HG02884 (cell line): ENCODE measurements around the gene LINC01488.

Experiments
- ATAC-seq: cut with Tn5 transposase; IDR thresholded peaks from one replicate; pipeline ENCODE4 v1.9.1; 2021; ENCODE audit warnings: mild to moderate bottlenecking, moderate library complexity; ENCODE audit not compliant: unreplicated experiment

Gene LINC01488

DNA sequence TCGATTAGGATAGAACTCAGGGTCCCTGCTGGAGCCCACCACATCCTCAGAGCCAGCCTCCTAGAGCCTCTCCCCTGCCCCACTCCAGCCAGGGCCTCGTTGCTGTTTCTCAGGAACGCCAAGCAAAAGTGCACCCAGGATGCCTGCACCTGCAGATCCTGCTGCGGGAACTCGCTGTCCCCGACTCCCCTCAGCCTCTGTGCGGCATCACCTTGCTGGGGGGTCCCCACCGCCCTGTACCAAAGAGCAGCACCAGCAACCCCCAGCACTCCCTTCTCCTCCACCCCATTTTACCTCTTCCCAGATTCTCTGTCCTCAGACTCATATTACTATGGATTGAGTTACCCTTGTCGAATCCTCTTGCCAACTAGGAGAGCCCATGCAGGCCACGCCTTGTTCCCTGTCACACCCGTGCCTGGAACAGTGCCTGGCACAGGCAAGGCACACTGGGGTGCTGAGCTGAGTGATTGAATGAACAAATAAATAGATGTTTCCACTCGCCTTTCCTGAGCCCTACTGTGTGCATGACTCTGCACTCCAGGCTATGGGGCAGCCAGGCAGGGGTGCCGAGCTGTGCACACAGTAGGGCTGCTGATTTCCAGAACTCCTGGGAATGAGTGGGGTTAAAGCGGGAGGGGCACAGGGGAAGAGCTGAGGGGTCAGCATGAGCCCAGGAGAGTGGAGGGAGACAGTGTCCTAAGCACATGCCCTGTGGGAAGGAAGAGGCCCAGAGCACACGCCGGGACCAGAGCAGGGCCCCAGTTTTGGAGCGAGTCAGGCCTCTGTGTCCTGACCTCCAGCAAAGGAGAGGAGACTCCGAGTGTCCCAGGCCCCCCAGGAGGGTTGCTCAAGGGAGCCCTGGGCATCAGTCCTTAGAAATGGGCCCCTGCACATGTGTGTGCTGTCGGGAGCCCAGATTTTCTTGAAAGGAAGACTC is 44.3 kb downstream of the LINC01488 start:
- ATAC-seq = no peak

DNA sequence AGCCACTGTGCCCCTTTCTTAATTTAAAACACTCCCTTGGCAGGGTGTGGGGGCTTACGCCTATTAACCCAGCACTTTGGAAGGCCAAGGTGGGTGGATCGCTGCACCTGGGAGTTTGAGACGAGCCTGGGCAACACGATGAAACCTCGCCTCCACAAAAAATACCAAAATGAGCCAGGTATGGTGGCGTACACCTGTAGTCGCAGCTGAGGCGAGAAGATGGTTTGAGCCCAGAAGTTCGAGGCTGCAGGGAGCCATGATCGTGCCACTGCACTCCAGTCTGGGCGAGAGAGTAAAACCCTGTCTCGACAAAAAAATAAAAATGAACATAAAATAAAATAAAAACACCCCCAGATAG is 45.0 kb downstream of the LINC01488 start:
- ATAC-seq = no peak

DNA sequence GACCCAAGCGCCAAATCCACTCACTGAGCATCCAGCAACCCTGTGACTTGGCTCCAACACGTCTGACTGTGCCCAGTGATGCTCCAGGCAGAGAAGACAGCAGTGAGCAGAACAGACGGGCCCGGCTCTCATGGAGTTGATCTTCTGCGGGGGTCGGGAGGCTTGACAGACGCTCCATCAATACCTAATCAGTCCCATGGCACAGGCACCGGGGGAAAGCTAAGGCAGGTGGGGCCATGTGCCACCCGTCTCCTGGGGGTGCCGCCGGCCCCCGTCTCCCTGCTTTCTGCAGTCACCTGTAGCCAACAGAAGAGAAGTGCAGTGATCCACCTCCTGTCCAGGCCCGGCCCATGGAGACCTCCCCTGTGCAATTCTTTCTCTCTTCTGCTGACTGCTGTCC is 47.5 kb downstream of the LINC01488 start:
- no peak for ATAC-seq

DNA sequence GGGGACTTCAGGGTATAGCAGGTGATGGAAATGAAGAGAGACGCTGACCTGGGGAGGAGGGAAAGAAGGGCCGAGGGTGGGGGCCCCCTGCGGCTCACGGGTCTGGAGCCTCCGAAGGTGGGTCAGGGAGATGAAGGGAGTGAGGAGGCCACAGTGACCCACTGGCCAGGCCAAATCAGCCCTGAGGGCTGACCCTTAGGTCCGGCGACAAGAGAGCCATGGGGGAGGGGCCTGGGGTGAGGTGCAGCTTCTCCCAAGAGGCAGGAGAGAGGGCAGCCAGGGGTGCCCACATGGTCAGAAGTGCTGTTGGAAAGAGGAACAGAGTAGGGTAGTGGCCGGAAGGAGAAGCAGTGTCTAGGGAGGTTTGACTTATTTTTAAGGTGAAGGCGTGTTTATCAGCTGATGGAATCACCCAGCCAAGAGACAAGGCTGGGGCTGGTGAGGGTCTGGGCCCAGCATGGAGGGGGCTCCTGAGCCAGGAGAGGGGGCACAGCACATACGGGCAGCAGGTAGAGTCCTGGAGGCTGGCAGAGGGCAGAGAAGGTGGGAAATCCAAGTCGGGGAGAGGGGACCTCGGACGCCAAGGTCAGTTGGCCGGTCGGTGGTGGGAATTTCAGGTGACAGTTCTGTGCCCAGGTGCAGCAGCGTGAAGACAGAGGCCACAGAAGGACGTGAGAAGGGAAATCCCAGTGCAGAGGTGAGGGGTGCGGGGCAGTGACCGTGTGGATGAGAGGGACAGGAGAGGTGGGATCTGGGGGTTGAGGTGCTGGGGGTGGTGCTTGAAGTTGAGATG is 49.0 kb downstream of the LINC01488 start:
- no peak for ATAC-seq

DNA sequence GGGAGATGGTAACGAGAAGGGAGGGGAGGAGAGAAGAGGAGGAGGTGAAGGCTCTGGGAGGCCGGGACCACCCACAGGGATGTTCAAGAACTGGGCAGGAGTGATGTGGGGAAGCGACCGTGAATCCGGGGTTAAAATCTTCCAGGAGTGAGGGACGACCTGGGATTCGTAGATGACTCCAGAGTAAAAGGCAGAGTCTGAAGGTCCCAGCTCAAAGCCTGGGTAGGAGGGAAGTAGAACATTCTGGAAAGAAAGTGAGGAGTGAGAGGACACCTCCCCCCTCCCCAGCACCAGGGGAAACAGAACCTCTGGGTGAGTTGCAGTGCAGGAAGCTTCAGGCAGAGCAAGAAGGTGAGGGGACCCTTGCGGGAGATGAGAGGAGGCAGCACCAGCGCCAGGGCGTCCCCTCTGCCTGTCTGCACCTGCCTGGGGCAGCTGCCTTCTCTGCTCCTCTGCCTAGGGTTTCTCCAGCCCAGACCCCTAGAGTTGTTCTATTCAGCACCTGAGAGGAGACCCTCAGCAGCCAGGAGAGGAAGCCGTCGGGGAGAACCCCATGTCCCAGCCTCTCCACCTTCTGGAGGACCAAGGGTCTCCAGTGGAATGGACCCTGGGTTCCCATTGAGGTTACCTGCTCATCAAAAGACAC is 49.7 kb downstream of the LINC01488 start:
- ATAC-seq = no peak

DNA sequence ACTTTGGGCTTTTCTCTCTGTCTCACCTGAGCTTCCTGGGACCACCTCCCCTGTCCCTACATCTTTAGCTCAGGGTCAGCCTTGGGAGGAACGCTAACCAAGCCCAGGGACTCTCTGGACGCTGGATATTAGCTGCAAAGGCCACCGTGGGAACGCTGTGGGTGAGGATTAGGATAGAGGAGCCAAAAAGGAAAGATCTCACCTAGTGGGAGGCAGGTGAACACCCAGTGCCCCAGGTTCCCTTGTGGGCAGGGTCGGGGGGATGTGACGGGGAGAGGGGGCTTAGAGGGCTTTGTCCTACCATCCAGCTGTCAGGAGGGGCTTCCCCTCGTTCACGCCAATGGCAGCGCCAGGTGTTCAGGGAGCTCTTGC is 50.2 kb downstream of the LINC01488 start:
- ATAC-seq = no peak

DNA sequence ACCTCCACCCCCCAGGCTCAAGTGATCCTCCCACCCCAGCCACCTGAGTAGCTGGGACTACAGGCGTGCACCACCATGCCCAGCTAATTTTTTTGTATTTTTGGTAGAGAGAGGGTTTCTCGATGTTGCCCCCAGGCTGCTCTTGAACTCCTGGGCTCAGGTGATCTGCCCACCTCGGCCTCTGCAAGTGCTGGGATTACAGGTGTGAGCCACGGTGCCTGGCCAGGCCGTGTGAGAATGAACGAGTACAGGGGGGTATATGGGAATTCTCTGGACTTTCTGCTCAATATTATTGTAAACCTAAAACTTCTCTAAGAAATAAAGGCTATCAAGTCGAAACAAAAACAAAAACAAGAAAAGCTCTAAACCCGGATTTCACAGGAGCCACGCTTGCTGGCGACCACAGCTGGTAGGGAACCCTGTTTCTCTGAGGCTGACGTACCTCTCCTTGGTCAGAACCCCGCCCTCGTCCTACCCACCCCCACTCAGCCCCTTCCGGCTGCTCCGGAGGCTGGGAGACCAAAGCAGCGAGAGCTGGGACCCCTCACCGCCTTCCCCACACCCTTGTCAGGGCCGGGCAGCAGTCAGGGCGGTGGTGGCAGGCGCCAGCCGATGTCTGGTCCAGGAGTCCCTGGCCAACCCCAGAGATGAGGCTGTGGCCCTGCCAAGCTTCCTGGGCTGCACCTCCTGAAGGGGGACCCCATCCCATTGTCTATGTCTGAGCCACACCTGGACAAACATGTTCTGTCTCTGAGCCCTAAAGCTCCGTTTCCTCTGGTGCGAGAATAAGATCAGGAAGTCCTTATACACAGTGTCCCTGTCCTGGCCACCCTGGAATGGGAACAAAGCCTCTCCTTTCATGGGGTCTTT is 52.1 kb downstream of the LINC01488 start:
- no peak for ATAC-seq

DNA sequence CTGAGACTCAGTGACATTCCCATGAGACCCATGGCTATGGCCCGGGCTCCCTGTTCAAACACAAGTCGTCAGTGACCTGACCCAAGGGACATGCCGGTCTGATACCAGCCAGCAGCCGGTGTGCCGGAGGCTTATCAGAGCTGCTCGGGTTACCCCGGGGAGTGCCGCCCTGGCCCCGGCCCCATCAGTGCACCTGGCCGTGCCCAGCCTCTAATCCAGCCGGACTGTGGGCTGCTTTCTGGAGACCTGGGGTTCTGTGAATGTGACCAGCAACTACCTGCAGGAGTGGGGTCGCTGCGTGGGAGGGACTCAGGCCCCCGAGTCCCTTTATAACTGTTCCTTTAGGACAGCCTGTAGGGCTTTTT is 52.7 kb downstream of the LINC01488 start:
- no peak for ATAC-seq

DNA sequence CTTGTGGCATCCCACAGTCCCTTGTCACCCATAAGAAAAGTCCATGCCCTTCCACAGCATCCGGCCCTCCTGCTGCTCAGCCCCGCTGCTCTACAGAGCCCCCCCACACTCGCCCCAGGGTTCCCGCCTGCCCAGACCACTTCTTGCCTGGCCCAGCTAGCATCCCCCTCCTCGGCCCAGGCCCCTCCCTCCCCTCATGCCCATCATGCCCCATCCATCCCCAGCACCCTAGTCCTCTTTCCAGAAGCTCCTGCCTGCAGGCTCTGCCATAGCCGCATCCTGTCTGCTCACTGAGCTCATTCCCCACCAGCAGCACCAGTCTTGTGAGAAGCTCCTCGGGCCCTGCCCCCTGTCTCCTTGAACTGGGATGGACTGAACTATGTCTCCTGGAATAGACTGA is 54.4 kb downstream of the LINC01488 start:
- ATAC-seq = no peak

DNA sequence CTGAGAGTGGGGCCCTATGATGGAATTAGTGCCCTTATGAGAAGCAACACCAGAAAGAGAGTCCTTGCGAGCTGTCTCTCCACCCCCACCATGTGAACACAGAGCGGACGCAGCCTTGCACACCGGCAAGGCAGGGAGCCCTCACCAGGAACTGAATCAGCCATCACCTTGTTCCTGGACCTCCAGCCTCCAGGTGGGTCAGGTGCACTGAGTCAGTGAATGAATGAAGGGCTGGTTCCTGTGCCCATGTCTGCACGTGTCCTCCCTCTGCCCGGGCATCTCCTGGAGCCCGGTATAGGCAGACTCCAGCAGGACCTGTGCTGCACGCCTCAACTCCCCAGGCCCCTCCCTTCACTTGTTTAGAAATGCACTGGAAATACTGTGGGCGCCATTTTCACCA is 54.9 kb downstream of the LINC01488 start:
- no peak for ATAC-seq

DNA sequence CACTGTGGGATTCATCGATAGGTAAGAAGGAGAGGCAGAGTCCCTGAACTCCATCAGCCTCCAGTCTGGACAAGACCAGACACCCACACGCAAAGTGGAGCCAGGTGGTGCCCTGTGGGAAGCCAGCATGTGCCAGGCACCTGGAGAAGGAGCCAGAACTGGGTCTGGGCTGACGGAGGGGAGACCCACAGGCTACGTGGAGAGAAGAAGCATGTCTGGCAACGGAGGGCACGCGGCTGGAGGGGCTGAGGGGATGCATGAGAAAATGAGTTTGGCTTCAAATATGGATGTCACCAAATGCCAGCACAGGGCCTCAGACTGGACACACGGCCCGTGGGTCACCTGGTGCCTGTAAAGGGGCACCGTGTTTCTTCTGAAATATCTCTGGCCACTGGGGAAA is 55.7 kb downstream of the LINC01488 start:
- no peak for ATAC-seq

DNA sequence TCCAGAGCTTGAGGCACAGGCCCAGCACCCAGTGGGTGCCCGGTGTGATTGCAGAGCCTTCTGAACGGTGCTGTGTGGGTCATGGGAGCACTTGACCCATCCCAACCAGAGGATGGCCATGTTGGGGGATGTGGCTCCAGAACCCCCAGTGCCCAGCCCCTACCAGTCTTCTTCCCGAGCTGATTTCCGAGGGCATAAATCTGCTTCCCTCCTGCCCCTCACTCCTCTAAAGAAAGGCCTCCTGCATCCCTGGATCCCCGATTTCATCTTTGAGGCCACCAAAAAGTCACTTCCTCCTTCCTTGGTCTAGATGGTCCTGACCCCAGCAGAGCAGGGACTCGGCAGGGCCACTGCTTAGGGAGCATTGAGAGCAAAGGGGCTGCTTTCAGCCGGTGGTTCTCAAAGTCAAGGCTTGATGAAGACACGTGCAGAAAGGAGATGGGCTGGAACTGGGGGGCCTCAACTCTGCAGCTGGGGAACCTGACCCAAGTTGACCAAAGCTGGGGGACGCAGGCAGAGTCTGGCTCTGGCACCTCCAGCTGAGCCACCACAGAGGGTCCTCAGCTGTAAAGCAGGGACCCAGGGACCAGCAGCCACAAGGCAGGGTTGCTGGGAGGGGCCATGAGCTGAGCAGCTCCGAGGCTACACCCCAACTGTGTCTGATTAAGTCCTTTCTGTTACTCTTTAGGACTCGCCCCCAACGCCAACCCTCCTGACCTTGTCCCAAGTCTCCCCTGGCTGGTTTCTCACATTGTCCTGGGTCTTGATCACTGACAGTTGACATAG is 56.6 kb downstream of the LINC01488 start:
- ATAC-seq = no peak

DNA sequence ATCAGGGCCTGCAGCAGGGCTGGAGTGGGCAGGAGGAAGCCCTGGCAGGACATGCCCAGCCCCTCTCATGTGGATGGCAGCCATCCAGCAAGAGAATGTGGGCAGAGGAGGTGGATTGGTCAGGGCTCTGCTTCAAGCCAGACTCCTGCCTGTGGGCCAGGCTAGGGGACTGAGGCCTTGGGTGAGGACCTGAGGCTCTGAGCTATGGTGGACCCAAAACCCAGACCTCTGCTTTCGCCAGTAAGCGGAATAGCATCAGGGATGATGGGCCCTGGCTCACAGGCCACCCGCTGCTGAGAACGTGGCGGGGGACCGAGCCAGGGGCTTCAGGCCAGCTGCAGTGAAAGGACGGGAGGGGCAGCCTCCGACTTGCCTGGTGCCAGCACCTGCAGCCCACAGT is 57.4 kb downstream of the LINC01488 start:
- ATAC-seq = no peak

DNA sequence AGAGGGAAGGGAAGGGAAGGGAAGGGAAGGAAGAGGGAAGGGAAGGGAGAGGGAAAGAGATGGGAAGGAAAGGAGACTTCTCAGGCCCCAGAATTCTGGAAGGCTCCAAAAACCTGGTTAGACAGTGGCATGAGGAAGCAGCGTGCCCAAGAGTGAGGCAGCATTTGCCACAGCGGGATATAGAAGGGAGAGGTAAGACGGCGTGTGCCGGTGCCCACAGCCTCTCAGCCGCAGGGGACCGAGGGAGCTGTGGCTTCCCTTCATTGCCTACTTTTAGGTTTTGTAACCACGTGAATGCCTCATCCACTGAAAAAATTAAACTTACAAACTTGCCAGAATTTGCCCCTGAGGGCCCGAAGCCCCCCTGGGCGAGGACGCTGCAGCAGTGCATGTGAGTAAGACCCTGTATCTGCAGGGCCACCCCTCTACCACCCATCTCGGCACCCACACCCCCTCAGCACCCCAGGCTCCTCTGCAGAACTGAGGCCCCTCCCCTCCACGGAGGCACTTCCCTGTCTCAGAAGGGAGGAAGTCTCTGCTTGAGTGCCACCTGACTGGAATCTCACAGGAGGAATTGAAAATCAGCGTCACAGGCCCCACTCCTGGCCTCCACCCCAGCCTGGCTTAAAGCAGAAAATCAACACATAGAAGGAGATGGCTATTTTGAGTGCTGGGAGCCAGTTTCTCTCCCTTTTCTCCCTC is 58.1 kb downstream of the LINC01488 start:
- ATAC-seq = no peak

DNA sequence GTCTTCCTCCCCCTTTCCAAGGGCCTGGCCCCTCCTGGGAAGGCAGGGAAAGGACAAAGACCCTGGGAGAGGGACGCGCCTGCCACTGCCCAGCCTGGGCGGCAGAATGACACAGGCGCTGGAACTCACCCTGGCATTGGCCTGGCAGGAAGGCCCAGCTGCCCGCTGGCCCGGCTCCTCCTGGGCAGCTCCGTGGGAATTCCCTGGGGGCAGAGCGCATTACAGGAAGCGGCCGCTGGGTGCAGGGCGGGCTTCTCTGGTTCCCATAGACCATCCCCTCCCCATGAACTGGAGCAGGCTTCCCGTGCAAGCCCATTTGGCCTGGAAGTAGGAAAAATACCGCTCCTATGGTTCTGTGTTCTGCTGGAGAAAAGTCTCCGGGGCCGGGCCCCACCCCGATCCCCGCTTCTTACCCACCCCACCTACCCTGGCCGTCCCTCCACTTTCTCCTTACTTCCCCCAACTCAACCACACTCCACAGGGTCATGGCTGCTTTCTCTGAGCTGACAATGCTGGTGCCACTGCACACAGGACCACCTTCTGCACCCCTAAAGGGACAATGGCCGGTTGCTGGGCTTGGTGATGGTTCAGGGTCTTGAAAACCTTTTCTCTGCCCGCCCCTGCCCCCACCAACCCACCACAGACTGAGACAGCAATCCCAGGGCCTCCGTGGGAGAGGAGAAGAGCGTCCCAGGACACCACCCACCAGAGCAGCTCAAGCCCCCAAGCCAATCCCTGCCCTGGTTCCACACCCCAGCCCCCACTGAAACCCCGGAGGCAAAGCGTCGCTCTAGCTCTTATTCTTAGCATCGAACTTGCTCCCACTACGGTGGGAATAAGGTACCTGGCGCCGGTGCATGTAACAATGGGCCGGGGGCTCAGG is 58.9 kb downstream of the LINC01488 start:
- no peak for ATAC-seq

DNA sequence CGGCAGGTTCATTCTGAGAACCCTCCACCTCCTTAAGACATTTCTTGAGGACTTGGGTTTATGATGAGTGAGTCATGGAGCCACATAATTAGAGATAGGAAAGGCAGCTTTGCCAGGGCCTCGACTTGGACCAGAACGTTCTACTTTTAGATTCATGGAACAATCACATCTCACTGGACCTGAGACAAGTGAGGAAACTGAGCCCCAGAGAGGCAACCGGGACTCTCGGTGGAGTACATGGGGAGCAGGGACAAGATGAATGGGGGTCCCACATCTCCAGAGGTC is 59.5 kb downstream of the LINC01488 start:
- ATAC-seq = no peak

DNA sequence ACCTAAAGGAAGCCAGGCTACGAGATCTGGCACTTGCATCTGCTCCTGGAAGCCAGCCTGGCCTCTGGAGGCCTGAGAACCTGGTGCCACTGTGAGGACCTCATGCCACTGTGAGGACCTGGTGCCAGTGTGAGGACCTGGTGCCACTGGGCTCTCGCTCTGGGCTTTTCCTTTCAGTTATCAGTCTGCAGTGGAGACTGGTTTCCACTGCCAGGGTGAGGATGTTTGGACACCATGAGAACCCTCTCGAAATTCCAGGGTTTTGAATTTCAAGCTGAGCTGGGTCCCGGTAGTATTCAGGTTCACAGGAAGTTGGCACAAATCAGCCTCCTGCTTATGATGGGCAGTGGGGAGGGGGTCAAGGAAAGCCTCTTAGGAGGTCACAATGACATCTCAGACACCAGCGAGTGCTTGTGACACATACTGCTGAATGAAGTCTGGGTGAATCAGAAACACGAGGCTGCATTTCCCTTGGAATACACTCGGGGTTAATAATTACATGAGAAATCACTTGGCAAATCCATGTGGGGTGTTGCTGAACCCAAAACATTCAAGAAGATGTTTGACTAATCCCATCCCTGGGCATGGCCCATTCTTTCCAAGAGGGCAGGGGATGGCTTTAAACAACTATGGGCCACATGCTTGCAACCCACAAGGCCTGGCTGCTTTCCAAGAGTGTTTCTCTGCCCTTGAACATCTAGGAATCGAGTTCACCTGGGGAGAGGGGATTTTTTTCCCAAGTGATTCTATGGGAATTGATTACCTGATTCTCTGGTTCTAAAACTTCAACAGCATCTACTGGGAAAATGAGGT is 60.2 kb downstream of the LINC01488 start:
- ATAC-seq = no peak
